Osteoblast (primary cell): ENCODE results near the gene RARA. TPM values are rescaled to one million over a fixed set of nuclear protein-coding genes. Genes with fewer than 3 reads are reported as not detected.
A peak's percentile ranks its signal among the peaks of the same experiment; 100 is the strongest.

Experiments used
- DNase-seq: peaks from one replicate; pipeline ENCODE4 v3.0.0; 2011; ENCODE audit warnings: low spot score, mixed read lengths; ENCODE audit not compliant: insufficient read length; ENCODE audit errors: missing footprints
- H2AFZ ChIP-seq: 2 replicates; pipeline ENCODE4 v1.6.0; 2011; ENCODE audit warnings: mild to moderate bottlenecking, low read length
- H3K27ac ChIP-seq: 2 replicates; pipeline ENCODE4 v1.5.1; 2011; ENCODE audit warnings: mild to moderate bottlenecking, low read depth, low read length, moderate library complexity
- H3K27me3 ChIP-seq: 2 replicates; pipeline ENCODE4 v1.6.0; 2012; ENCODE audit warnings: mild to moderate bottlenecking, control low read depth, inconsistent platforms, low read length, moderate library complexity; ENCODE audit not compliant: insufficient read depth
- H3K36me3 ChIP-seq: 2 replicates; pipeline ENCODE4 v1.5.1; 2011; ENCODE audit warnings: mild to moderate bottlenecking, low read length, control low read depth, moderate library complexity; ENCODE audit not compliant: insufficient read depth
- H3K4me1 ChIP-seq: 2 replicates; pipeline ENCODE4 v1.5.1; 2011; ENCODE audit warnings: mild to moderate bottlenecking, low read length, control low read depth, moderate library complexity; ENCODE audit not compliant: insufficient read depth
- H3K4me2 ChIP-seq: 2 replicates; pipeline ENCODE4 v1.6.0; 2011; ENCODE audit warnings: mild to moderate bottlenecking, low read length; ENCODE audit not compliant: insufficient read depth
- H3K4me3 ChIP-seq: fragments of 200-600 bp; sonication (generic); 3 replicates; pipeline ENCODE4 v1.5.1; 2012; ENCODE audit warnings: mild to moderate bottlenecking, low read length, inconsistent platforms; ENCODE audit not compliant: insufficient read depth
- H3K79me2 ChIP-seq: 2 replicates; pipeline ENCODE4 v1.6.0; 2012; ENCODE audit warnings: mild to moderate bottlenecking, low read length, control low read depth, inconsistent platforms; ENCODE audit not compliant: insufficient read depth
- H3K9me3 ChIP-seq: 2 replicates; pipeline ENCODE4 v1.5.1; 2011; ENCODE audit warnings: low read depth, low read length, control low read depth
- H4K20me1 ChIP-seq: 2 replicates; pipeline ENCODE4 v1.6.0; 2012; ENCODE audit warnings: mild to moderate bottlenecking, low read length, control low read depth; ENCODE audit not compliant: insufficient read depth
- CTCF ChIP-seq: IDR thresholded peaks from 2 replicates; pipeline ENCODE4 v1.5.1; 2011; ENCODE audit warnings: mild to moderate bottlenecking, low read depth, low read length, moderate library complexity; ENCODE audit errors: extremely low read depth
- total RNA-seq: library from RNA; depleted of rRNA; stranded (reverse); fragments of >200 nt; gene quantifications from 2 replicates; pipeline ENCODE4 v1.2.3, GENCODE V29; 2012

Gene RARA
- total RNA-seq, 1 donor: 31.1 TPM

- Histone ChIP-seq H3K27me3 (no peaks in the 10 kb centered on the region), H3K4me1 (peaks cover 85% of the 10 kb centered on the region), H3K4me2 (peak overlapping the region; percentile 97), H3K4me3 (peak overlapping the region; percentile 86), H3K79me2 (peaks cover 68% of the 10 kb centered on the region), H4K20me1 (peaks cover 35% of the 10 kb centered on the region), H2AFZ (no peak overlapping the region), H3K9me3 (no peaks in the 10 kb centered on the region), H3K36me3 (no peaks in the 10 kb centered on the region), H3K27ac (peak overlapping the region; percentile 99)
- no peak for TF ChIP-seq CTCF
- DNase-seq: peak; percentile 81
Measured at GRCh38 chr17:40319651-40320540, 10.9 kb downstream of the RARA start.

GRCh38 chr17:40320756-40321523 lies 12.0 kb downstream of the RARA start:
- peak overlapping the region; percentile 97 for H3K4me2 ChIP-seq
- H3K27me3 ChIP-seq: no peaks in the 10 kb centered on the region
- peak overlapping the region; percentile 99 for H3K27ac ChIP-seq
- peak; percentile 89 for DNase-seq
- no peaks in the 10 kb centered on the region for H3K36me3 ChIP-seq
- TF ChIP-seq CTCF: no peak
- peaks cover 77% of the 10 kb centered on the region for H3K79me2 ChIP-seq
- peak overlapping the region; percentile 86 for H3K4me3 ChIP-seq
- H4K20me1 ChIP-seq: peaks cover 43% of the 10 kb centered on the region
- H3K4me1 ChIP-seq: peaks cover 84% of the 10 kb centered on the region
- no peaks in the 10 kb centered on the region for H3K9me3 ChIP-seq
- no peak overlapping the region for H2AFZ ChIP-seq

GRCh38 chr17:40321524-40321929 lies 12.5 kb downstream of the RARA start:
- DNase-seq: no peak
- Histone ChIP-seq H3K36me3 (no peaks in the 10 kb centered on the region), H3K4me3 (peak overlapping the region; percentile 86), H3K79me2 (peaks cover 83% of the 10 kb centered on the region), H3K9me3 (no peaks in the 10 kb centered on the region), H3K27me3 (no peaks in the 10 kb centered on the region), H3K4me2 (peak overlapping the region; percentile 97), H4K20me1 (peaks cover 48% of the 10 kb centered on the region), H3K4me1 (peaks cover 84% of the 10 kb centered on the region), H2AFZ (no peak overlapping the region), H3K27ac (peak overlapping the region; percentile 99)
- TF ChIP-seq CTCF: no peak

- Histone ChIP-seq H3K4me1 (peaks cover 84% of the 10 kb centered on the region), H3K79me2 (peaks cover 88% of the 10 kb centered on the region), H4K20me1 (peaks cover 53% of the 10 kb centered on the region), H3K27ac (peak overlapping the region; percentile 99), H2AFZ (no peak overlapping the region), H3K9me3 (no peaks in the 10 kb centered on the region), H3K36me3 (no peaks in the 10 kb centered on the region), H3K4me3 (peak overlapping the region; percentile 86), H3K27me3 (no peaks in the 10 kb centered on the region), H3K4me2 (peak overlapping the region; percentile 97)
- DNase-seq: peak; percentile 18
- no peak for TF ChIP-seq CTCF
Measured at GRCh38 chr17:40321961-40322357, 13.0 kb downstream of the RARA start.
